ENCODE data around the gene VARS1.

VARS1 gene

GRCh38 chr6:31771992-31772358, 23.6 kb downstream of the VARS1 start:
- DNase-seq (ENCODE audit: low read depth): no peak

DNA sequence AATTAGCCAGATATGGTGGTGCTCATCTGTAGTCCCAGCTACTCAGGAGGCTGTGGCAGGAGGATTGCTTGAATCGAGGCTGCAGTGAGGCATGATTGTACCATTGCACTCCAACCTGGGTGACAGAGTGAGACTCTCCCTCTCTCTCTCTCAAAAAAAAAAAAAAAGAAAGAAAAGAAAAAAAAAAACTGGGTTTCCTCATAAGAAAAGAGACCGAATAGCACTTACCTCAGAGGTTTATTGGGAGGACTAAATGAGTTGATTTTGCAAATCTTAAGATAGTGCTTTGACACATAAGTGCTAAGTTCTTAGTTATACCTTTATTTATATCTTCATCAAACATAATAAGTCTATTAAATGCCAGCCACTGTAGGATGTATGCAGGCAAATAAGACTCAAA, 24.7 kb downstream of the VARS1 start:
- DNase-seq (ENCODE audit: low read depth): no peak

DNA sequence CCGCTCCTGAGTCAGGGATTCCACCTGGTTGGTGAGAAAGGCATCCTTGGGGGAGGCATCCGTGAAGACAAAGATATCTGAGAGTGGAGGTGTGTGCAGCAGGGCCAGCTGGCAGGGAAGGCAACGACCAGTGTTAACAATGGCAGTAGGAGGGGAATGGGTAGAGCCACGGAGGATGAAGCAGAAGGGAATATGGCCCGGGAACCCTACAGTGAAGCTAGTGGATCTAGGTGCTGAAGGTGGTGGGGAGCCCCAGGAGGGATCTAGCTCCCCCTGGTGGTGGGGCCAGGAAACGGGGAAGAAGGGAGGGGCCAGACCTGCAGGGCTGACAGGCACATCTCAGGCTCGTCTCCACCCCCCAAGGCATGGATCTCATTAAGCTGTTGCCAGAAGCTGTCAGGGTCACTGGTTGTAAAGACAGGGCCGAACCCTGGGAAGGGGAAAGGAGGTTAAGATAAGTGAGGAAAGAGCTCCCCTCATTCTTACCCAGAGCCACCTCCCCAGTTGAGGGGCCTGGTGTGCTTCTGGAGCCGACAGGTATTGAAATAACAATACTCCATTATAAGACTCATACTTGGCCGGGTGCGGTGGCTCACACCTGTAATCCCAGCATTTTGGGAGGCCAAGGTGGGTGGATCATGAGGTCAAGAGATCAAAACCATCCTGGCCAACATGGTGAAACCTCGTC, 25.7 kb downstream of the VARS1 start:
- no peak for DNase-seq (ENCODE audit: low read depth)

DNA sequence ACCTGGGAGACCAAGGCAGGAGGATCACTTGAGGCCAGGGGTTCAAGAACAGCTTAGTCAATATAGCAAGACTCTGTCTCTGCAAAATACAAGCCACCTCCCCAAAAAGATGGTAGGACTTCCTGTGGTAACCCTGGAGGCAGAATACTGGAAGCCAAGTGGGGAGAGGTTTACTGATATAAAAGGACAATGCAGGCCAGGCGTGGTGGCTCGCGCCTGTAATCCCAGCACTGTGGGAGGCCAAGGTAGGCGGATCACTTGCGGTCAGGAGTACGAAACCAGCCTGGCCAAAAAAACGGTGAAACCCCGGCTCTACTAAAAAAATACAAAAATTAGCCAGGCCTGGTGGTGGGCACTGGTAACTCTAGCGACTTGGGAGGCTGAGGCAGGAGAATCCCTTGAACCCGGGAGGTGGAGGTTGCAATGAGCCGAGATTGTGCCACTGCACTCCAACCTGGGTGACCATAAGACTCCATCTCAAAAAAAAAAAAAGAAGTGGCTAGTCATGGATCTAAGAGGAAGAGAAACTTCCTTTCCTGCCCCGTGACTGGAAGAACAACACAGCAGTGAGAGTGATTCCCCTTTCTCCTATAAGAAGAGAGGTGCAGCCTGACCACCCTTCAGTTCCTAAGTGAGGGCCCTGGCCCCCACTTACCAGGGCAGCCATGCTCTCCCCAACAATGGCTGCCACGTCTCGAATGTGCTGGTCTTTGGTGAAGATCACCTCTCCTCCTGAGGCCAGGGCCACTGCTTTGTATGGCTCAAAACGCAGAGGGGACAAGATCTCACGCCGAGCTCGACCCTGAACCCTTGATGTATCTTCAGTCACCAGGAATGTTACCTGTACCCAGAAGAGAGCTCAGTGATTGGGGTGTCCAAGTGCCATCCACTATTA, 26.9 kb downstream of the VARS1 start:
- no peak for DNase-seq (ENCODE audit: low read depth)

DNA sequence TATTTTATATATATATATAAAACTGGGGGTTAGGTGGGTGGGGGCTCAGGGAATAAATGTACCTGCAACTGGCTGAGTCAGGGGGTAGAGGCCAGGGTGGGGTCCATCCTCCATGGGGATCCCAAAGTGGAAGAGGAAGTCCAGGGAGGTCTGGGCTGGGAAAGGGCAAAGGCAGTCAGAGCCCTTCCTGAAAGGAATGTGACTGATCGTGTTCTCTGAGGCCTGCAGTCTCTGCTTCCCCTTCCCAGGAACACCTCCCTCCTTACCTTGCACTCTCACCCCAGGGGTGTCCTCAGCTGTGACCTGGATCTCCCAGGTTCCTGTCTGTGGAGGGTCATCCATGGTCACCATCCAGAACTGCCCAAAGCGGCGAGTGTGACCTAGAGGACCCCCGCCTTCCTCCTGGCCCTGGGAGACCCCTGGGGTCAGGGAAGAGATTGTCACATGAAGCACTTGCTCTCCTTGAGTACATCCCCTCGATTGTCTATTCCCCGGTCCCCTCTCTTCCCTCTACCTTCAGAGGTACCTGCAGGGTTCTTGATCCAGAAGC, 28.4 kb downstream of the VARS1 start:
- DNase-seq (ENCODE audit: low read depth): no peak

DNA sequence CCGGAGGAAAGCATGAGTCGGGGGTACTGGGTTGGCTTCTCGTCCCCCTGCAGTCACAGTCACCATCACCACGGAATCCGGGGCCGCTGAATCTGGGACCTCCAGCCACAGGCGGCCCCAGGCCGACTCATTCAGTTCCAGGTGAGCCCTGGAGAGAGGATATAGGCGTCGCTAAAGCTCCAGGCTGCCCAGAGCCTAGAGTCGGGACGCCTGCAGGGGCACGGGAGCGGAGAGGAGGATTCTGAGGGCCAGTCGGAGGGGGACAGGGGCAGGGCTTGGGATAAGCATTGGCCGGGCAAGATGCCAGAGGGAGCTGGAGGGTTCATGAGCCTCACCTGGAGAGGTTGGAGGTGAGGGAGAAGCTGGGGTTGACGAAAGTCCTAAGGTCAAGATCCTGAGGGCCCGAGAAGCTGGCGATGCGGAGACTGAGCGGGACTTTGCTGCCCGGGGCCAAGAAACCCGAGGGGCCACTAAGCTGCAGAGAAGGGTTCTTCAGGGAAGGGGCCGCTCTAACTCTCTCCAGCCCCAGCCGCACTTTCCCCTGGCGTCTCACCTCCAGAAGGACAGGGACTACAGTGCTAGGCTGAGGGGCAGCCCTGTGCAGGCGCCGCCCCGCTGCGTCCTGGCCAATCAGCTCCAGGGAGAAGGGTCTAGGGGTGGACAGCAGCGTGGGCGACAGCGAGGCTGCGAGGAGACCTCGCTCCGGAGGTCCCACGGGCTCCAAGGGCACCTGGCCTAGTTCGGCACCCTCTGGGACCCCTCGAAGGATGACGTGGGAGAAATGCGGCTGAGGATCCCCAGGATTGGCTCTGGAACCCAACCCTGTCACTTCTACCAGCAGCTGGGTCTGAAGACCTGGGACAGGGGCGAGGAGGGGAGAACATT, 29.4 kb downstream of the VARS1 start:
- no peak for DNase-seq (ENCODE audit: low read depth)

- no peak for DNase-seq (ENCODE audit: low read depth)
Measured at GRCh38 chr6:31765559-31765909, 30.0 kb downstream of the VARS1 start.

DNA sequence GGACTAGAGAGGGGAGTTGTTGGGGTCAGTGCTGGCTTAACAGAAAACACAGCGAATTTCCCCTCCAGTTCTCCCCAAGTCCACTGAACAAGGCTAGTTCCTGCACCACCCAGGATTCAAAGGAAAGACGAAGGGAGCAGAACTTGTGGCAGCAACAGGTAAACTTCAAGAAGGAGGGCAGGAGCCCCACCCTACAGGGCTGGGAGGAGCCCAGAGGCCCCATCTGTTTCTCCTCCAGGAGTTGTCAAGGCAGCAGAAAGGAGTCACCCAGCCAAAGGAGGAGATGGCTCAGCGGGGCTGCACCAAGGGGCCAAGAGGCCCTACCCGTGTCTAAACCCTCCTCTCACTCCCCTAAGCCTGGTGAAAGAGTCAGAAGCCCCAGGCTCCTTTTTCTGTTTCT, 31.4 kb downstream of the VARS1 start:
- DNase-seq (ENCODE audit: low read depth): no peak

DNA sequence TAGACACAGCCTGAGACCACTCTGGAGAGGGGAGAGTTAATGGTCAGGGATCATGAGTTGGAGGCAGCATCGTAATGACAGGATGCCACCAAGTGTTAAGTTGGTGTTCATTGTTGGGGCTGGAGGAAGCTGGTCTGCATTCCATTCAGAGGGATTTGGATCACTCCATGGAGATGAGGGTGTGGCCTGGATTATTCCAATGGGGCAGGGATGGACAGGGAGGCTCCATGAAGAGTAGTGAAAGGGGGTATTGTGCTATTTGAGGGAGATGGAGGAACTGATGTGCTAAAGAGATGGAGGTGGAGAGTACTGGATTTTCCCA, 32.0 kb downstream of the VARS1 start:
- DNase-seq (ENCODE audit: low read depth): no peak

GRCh38 chr6:31762878-31763618, 32.5 kb downstream of the VARS1 start:
- no peak for DNase-seq (ENCODE audit: low read depth)

GRCh38 chr6:31762356-31762755, 33.2 kb downstream of the VARS1 start, which contains the start of gene SAPCD1:
TSS of gene SAPCD1 (plus strand) at chr6:31762656. CDS start at chr6:31763055, 399 bp downstream.
- no peak for DNase-seq (ENCODE audit: low read depth)

DNA sequence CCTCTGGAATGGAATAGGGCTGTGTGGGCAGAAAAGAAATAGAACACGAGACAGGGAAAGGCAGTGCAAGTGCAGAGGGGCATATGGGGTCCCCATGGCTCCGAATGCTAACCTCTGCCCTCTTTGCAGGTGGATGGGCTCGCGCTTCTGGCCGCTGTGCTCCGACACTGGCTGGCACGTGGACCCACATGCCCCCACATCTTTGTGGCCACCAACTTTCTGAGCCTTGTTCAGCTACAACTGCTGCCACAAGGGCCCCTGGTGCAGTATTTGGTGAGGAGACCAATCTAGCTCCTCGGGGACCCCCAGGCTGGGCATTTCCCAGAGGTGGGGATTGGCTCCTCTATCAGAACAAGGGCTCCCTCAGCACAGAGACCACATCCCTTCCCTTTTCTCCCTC, 34.2 kb downstream of the VARS1 start:
- no peak for DNase-seq (ENCODE audit: low read depth)

- DNase-seq (ENCODE audit: low read depth): no peak
Measured at GRCh38 chr6:31760790-31761189, 34.8 kb downstream of the VARS1 start.

DNA sequence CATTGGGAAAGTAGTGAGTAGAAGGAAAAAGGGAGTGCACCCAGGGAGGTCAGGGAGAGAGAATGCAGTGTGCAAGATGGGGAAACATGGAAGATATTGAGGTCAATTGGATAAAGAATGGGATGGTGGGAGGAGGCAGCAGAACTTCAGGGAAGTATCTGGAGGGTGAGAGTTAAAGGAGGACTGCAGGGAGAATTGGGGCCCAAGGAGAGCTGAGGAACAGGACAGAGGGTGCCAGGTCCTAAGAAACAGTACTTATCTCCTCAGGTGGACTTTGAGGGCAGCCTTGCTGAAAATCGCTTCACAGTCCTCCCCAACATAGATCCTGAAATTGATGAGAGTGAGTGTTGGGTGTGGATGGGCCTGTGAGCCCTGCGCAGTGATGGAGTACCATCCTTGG, 37.3 kb downstream of the VARS1 start:
- no peak for DNase-seq (ENCODE audit: low read depth)

GRCh38 chr6:31752739-31753319, 42.7 kb downstream of the VARS1 start:
- peak; percentile 67 for DNase-seq (ENCODE audit: low read depth)

- DNase-seq (ENCODE audit: low read depth): no peak
Measured at GRCh38 chr6:31750411-31751022, 45.0 kb downstream of the VARS1 start.

- no peak for DNase-seq (ENCODE audit: low read depth)
Measured at GRCh38 chr6:31749301-31750036, 46.1 kb downstream of the VARS1 start.

Data from non-pigmented ciliary epithelial cell (primary cell).